IPS-18c (cell line): Measurements from ENCODE around the gene MALT1.

Experiments used
- H3K4me3 ChIP-seq: 2 replicates; pipeline ENCODE4 v1.7.0; 2013; ENCODE audit warnings: low read depth, mild to moderate bottlenecking, low read length, moderate library complexity; ENCODE audit not compliant: insufficient read depth
- H3K9me3 ChIP-seq: one replicate; pipeline ENCODE4 v1.6.1; 2013; ENCODE audit warnings: mild to moderate bottlenecking, low read length, moderate library complexity; ENCODE audit not compliant: control insufficient read depth, insufficient read depth

The MALT1 gene

GRCh38 chr18:58671632-58672564 is 633 bp downstream of the MALT1 start:
- H3K9me3 ChIP-seq, result peaks cover 2% of the 10 kb centered on the region

GRCh38 chr18:58674159-58674558 is 2.9 kb downstream of the MALT1 start:
- Histone ChIP-seq H3K9me3 (peaks cover 2% of the 10 kb centered on the region), H3K4me3 (no peak overlapping the region)

More at GRCh38 chr18:58671632-58672564, 633 bp downstream of the MALT1 start:
- peak overlapping the region; percentile 65 for H3K4me3 ChIP-seq

GRCh38 chr18:58674863-58675472 is 3.7 kb downstream of the MALT1 start:
- no peak overlapping the region for H3K4me3 ChIP-seq
- peaks cover 2% of the 10 kb centered on the region for H3K9me3 ChIP-seq

- no peak overlapping the region for H3K4me3 ChIP-seq
- peaks cover 2% of the 10 kb centered on the region for H3K9me3 ChIP-seq
These were observed 5.0 kb downstream of the MALT1 start for GRCh38 chr18:58676270-58676669.

- Histone ChIP-seq H3K9me3 (no peaks in the 10 kb centered on the region), H3K4me3 (no peak overlapping the region)
These were observed 11.3 kb downstream of the MALT1 start for GRCh38 chr18:58682429-58683069.

- Histone ChIP-seq H3K9me3 (no peaks in the 10 kb centered on the region), H3K4me3 (no peak overlapping the region)
These were observed 16.6 kb downstream of the MALT1 start for GRCh38 chr18:58687871-58688308.

GRCh38 chr18:58690259-58690658 is 19.0 kb downstream of the MALT1 start:
- no peak overlapping the region for H3K4me3 ChIP-seq

GRCh38 chr18:58691256-58691655 is 20.0 kb downstream of the MALT1 start:
- Histone ChIP-seq H3K4me3 (no peak overlapping the region), H3K9me3 (no peaks in the 10 kb centered on the region)

More at GRCh38 chr18:58690259-58690658, 19.0 kb downstream of the MALT1 start:
- no peaks in the 10 kb centered on the region for H3K9me3 ChIP-seq

GRCh38 chr18:58692422-58693185 is 21.3 kb downstream of the MALT1 start:
- no peaks in the 10 kb centered on the region for H3K9me3 ChIP-seq
- H3K4me3 ChIP-seq, result no peak overlapping the region

- Histone ChIP-seq H3K9me3 (no peaks in the 10 kb centered on the region), H3K4me3 (no peak overlapping the region)
These were observed 23.0 kb downstream of the MALT1 start for GRCh38 chr18:58694221-58694620.

- H3K9me3 ChIP-seq, result no peaks in the 10 kb centered on the region
These were observed 23.6 kb downstream of the MALT1 start for GRCh38 chr18:58694720-58695468.

GRCh38 chr18:58695772-58696171 is 24.5 kb downstream of the MALT1 start:
- H3K9me3 ChIP-seq, result no peaks in the 10 kb centered on the region
- H3K4me3 ChIP-seq, result no peak overlapping the region

More at GRCh38 chr18:58694720-58695468, 23.6 kb downstream of the MALT1 start:
- no peak overlapping the region for H3K4me3 ChIP-seq

GRCh38 chr18:58697146-58697545 is 25.9 kb downstream of the MALT1 start:
- Histone ChIP-seq H3K4me3 (no peak overlapping the region), H3K9me3 (no peaks in the 10 kb centered on the region)

GRCh38 chr18:58698701-58699193 is 27.5 kb downstream of the MALT1 start:
- Histone ChIP-seq H3K9me3 (no peaks in the 10 kb centered on the region), H3K4me3 (no peak overlapping the region)

- no peak overlapping the region for H3K4me3 ChIP-seq
- H3K9me3 ChIP-seq, result no peaks in the 10 kb centered on the region
These were observed 28.3 kb downstream of the MALT1 start for GRCh38 chr18:58699551-58699950.

- Histone ChIP-seq H3K4me3 (no peak overlapping the region), H3K9me3 (no peaks in the 10 kb centered on the region)
These were observed 28.9 kb downstream of the MALT1 start for GRCh38 chr18:58700209-58700608.
